T-helper 22 cell (primary cell): ENCODE measurements around the gene ZWILCH.
"Not testable (repeated sequence)": the region's sequence is repeated elsewhere in the genome, so short reads cannot be mapped to it uniquely, and the experiment has no call there.

Experiments used
- DNase-seq: peaks from one replicate; pipeline ENCODE4 v3.0.0-alpha.2; 2020; ENCODE audit warnings: low read depth

ZWILCH gene

GRCh38 chr15:66504563-66505429, at the start of gene ZWILCH, which contains the start of gene RPL4:
TSS of gene ZWILCH (plus strand) at chr15:66505326. CDS start at chr15:66505339, 13 bp downstream.
TSS of gene RPL4 (minus strand) at chr15:66504855. CDS start at chr15:66504790, 65 bp downstream.
- DNase-seq: peak; percentile 73

- no peak for DNase-seq
Observed at GRCh38 chr15:66456211-66456610, 48.9 kb upstream of the ZWILCH start.

GRCh38 chr15:66459818-66460615, 45.1 kb upstream of the ZWILCH start:
- no peak for DNase-seq

- not testable (repeated sequence) for DNase-seq
Observed at GRCh38 chr15:66461294-66461693, 43.8 kb upstream of the ZWILCH start.

GRCh38 chr15:66461917-66462316, 43.2 kb upstream of the ZWILCH start:
- no peak for DNase-seq

GRCh38 chr15:66462627-66463026, 42.5 kb upstream of the ZWILCH start:
- no peak for DNase-seq

- DNase-seq: not testable (repeated sequence)
Observed at GRCh38 chr15:66465294-66465693, 39.8 kb upstream of the ZWILCH start.

GRCh38 chr15:66467162-66468040, 37.7 kb upstream of the ZWILCH start:
- not testable (repeated sequence) for DNase-seq

GRCh38 chr15:66470825-66471224, 34.3 kb upstream of the ZWILCH start:
- not testable (repeated sequence) for DNase-seq

GRCh38 chr15:66472176-66472999, 32.7 kb upstream of the ZWILCH start:
- peak; percentile 7 for DNase-seq

- DNase-seq: no peak
Observed at GRCh38 chr15:66474135-66474534, 31.0 kb upstream of the ZWILCH start.

- DNase-seq: no peak
Observed at GRCh38 chr15:66474963-66475362, 30.2 kb upstream of the ZWILCH start.

- DNase-seq: no peak
Observed at GRCh38 chr15:66476535-66476934, 28.6 kb upstream of the ZWILCH start.

- DNase-seq: no peak
Observed at GRCh38 chr15:66477011-66477410, 28.1 kb upstream of the ZWILCH start.

- DNase-seq: no peak
Observed at GRCh38 chr15:66480267-66480666, 24.9 kb upstream of the ZWILCH start.

GRCh38 chr15:66481107-66481856, 23.8 kb upstream of the ZWILCH start:
- DNase-seq: no peak

GRCh38 chr15:66482539-66482938, 22.6 kb upstream of the ZWILCH start:
- no peak for DNase-seq

- DNase-seq: no peak
Observed at GRCh38 chr15:66483131-66483566, 22.0 kb upstream of the ZWILCH start.

- DNase-seq: no peak
Observed at GRCh38 chr15:66484539-66485112, 20.5 kb upstream of the ZWILCH start.

- DNase-seq: no peak
Observed at GRCh38 chr15:66486887-66487286, 18.2 kb upstream of the ZWILCH start.
